Psoas muscle (tissue), 8 donors: Measurements from ENCODE around the gene ZNHIT6. TPM values are rescaled to one million over a fixed set of nuclear protein-coding genes. Genes with fewer than 3 reads are reported as not detected.
A peak's percentile ranks its signal among the peaks of the same experiment; 100 is the strongest.

Experiments
- ATAC-seq, 4 donors: fragments of 200-7000 bp; cut with Tn5 transposase; one replicate each; pipeline ENCODE4 v1.9.1; 2020; ENCODE audit warnings: moderate library complexity in 3 of 4, mild to moderate bottlenecking in 2 of 4
- DNase-seq, 2 donors: peaks; one replicate each; pipeline ENCODE4 v3.0.0-alpha.2; 2020
- H3K27ac ChIP-seq: fragments of 200-600 bp; one replicate; pipeline ENCODE4 v1.8.0; 2022
- H3K27me3 ChIP-seq, 3 donors: fragments of 200-600 bp in 1 of 3; one replicate each; pipeline versions ENCODE4 v1.6.1 to v1.8.0; 2013 to 2022; ENCODE audit warnings: low read length in 2 of 3, mild to moderate bottlenecking in 2 of 3, moderate library complexity in 1 of 3; ENCODE audit not compliant: insufficient read depth in 3 of 3
- H3K36me3 ChIP-seq, 2 donors: fragments of 200-600 bp in 1 of 2; one replicate each; pipeline versions ENCODE4 v1.6.1 to v1.8.0; 2013 to 2022; ENCODE audit warnings: low read depth in 1 of 2, mild to moderate bottlenecking in 1 of 2, moderate library complexity in 1 of 2; ENCODE audit not compliant: insufficient read depth in 1 of 2
- H3K4me1 ChIP-seq: fragments of 200-600 bp; one replicate; pipeline ENCODE4 v1.8.0; 2022
- H3K4me3 ChIP-seq: fragments of 200-600 bp; one replicate; pipeline ENCODE4 v1.8.0; 2022; ENCODE audit warnings: mild to moderate bottlenecking
- H3K9me3 ChIP-seq: fragments of 200-600 bp; one replicate; pipeline ENCODE4 v1.8.0; 2022
- WGBS, 3 donors: extraction: QIAGEN DNeasy Blood & Tissue Kit; methylation state at CpG; one replicate each; pipeline versions ENCODE4 v1.1.6 to v1.1.7; 2013; 5-methylcytosine and 5-hydroxymethylcytosine counted together
- intact Hi-C, 2 donors: fragments of 100-400 bp; cut with DNase I; formaldehyde crosslinking; loops; one replicate each; pipeline versions ENCODE4 v1.11.0 to v1.14.2; 2022
- polyA plus RNA-seq, 3 donors: library from polyadenylated mRNA; stranded (reverse); fragments of 200-250 nt; gene quantifications; one replicate each; pipeline ENCODE4 v1.2.3, GENCODE V29; 2013
- total RNA-seq, 4 donors: library from RNA; stranded (reverse); fragmentation: NEBNext Ultra II Directional in 2 of 4; extraction: Animal tissue kit (Norgen Biotek cat#: 25700) in 2 of 4; gene quantifications; one replicate each; pipeline versions ENCODE4 v1.2.1 to v1.2.4, GENCODE V29; 2021 to 2023
- TF ChIP-seq, protein P1 (sequence below): fragments of 200-600 bp; IDR thresholded peaks from one replicate; pipeline ENCODE4 v1.8.0; 2022; ENCODE audit warnings: antibody characterized with exemption
- donor health status: healthy with polysubstance abuse.
- donor health status: DM: no; HTN: no; CAD: no; lungs with moderate emphysema.
- donor health status: Bipolar disorder and iron deficiency.
- donor health status: healthy.
- donor health status: DM: yes; HTN: yes; CAD: no.
- donor health status: DM: no; HTN: no; CAD: no.
- donor health status: DM: no; HTN: no; CAD: no.
- donor health status: DM: yes; HTN: yes; CAD: no.

ZNHIT6 gene
- total and polyA plus RNA-seq, 7 donors: 3.6 to 13.5 (median 12.3) TPM

DNA sequence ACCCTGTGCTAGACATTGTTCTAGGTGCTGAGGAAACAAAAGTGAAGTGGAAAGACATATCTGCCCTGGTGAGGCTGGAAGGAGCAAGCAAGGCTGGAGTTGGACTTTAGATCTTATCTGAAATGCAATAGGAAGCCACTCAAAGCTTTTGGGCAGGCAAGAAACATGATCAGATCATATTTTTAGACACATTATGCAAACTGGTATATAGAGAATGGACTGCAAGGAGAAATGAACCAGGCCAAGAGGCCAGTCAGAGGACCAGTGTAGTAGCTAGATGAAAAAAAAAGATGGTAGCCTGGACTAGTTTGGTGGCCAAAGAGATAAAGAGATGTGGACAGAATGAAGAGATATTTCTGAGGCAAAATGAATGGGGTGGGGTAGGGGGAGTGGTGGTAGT lies 81.4 kb downstream of the ZNHIT6 start:
- peaks cover 34% of the 10 kb centered on the region for H3K4me1 ChIP-seq
- peak overlapping the region; percentile 64 for H3K27ac ChIP-seq
- intact Hi-C loops: no loop called here
- TF ChIP-seq, protein P1, sequence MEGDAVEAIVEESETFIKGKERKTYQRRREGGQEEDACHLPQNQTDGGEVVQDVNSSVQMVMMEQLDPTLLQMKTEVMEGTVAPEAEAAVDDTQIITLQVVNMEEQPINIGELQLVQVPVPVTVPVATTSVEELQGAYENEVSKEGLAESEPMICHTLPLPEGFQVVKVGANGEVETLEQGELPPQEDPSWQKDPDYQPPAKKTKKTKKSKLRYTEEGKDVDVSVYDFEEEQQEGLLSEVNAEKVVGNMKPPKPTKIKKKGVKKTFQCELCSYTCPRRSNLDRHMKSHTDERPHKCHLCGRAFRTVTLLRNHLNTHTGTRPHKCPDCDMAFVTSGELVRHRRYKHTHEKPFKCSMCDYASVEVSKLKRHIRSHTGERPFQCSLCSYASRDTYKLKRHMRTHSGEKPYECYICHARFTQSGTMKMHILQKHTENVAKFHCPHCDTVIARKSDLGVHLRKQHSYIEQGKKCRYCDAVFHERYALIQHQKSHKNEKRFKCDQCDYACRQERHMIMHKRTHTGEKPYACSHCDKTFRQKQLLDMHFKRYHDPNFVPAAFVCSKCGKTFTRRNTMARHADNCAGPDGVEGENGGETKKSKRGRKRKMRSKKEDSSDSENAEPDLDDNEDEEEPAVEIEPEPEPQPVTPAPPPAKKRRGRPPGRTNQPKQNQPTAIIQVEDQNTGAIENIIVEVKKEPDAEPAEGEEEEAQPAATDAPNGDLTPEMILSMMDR: no peak
- DNase-seq (no peak), ATAC-seq (peak; percentile 50 to 78 (median 72))
- no peaks in the 10 kb centered on the region for H3K27me3 ChIP-seq
- H3K4me3 ChIP-seq: no peak overlapping the region
- peaks cover 10% of the 10 kb centered on the region for H3K9me3 ChIP-seq
- peaks cover 0 to 4% of the 10 kb centered on the region in 2 donors for H3K36me3 ChIP-seq

DNA sequence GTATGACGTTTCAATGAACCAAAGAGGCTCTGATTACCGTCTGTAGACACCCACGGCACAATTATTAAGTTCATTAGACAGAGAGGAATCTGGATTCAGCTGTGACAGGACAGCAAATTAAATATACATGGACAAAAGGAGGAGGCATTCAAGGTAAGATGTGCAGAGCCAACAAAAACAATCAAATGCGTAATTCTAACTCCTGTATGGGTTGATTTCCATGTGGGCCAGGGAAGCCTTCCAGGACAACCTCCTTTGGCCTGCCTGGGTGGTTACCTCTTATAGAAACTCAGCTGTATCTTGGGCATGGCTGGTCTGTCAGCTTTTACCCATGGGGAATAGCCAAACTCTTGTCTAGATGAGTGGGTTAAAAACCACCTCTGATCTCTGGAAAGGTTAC lies 83.9 kb downstream of the ZNHIT6 start:
- 33 to 77% (median 38%) methylated on average over 4 of the region's 4 CpGs for WGBS, 3 donors
- no peaks in the 10 kb centered on the region for H3K27me3 ChIP-seq
- H3K4me1 ChIP-seq: peaks cover 34% of the 10 kb centered on the region
- ATAC-seq: no peak
- peaks cover 0 to 4% of the 10 kb centered on the region in 2 donors for H3K36me3 ChIP-seq
- DNase-seq: no peak
- H3K4me3 ChIP-seq: no peak overlapping the region
- peaks cover 21% of the 10 kb centered on the region for H3K9me3 ChIP-seq
- no peak overlapping the region for H3K27ac ChIP-seq
- TF ChIP-seq, protein P1: no peak
- intact Hi-C loops: no loop called here

GRCh38 chr1:85623061-85623471 lies 85.2 kb downstream of the ZNHIT6 start:
- peaks cover 0 to 4% of the 10 kb centered on the region in 2 donors for H3K36me3 ChIP-seq
- WGBS, 3 donors: 63 to 90% (median 75%) methylated on average over 1 of the region's 1 CpG
- peaks cover 21% of the 10 kb centered on the region for H3K9me3 ChIP-seq
- H3K4me1 ChIP-seq: peaks cover 21% of the 10 kb centered on the region
- intact Hi-C loops: no loop called here
- H3K4me3 ChIP-seq: no peak overlapping the region
- DNase-seq: no peak
- no peaks in the 10 kb centered on the region for H3K27me3 ChIP-seq
- H3K27ac ChIP-seq: no peak overlapping the region
- TF ChIP-seq, protein P1: no peak
- ATAC-seq: no peak

DNA sequence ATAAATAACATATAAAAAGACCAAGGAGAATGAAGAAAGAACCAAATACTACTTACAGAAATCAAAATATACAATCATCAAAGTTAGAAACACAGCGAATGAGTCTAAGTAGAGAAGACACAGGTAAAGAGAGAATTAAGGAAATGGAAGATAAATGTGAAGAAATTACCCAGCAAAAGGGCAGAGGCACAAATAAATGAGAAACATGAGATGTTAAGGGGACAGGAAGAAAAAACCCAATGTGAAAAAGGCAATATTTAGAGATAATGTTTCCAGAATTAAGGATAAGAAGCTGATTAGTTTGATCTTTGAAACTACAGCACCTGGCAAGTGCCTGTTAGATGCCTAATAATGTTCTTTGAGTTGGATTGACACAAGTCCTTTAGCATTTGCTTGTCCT lies 86.8 kb downstream of the ZNHIT6 start:
- H3K4me1 ChIP-seq: peaks cover 8% of the 10 kb centered on the region
- DNase-seq (no peak), ATAC-seq (no peak)
- H3K36me3 ChIP-seq: peaks cover 0 to 4% of the 10 kb centered on the region in 2 donors
- H3K9me3 ChIP-seq: peaks cover 21% of the 10 kb centered on the region
- H3K27me3 ChIP-seq: no peaks in the 10 kb centered on the region
- WGBS, 3 donors: 95 to 100% (median 97%) methylated on average over 1 of the region's 1 CpG
- no peak overlapping the region for H3K27ac ChIP-seq
- TF ChIP-seq, protein P1: no peak
- intact Hi-C loops: no loop called here
- H3K4me3 ChIP-seq: no peak overlapping the region

- DNase-seq (no peak), ATAC-seq (no peak)
- H3K27ac ChIP-seq: no peak overlapping the region
- intact Hi-C loops: loop anchor here in 1 of 2 donors (5.0 kb wide), 1 partner anchor 75 kb away; no protein-coding TSS in a partner anchor
- peaks cover 0 to 4% of the 10 kb centered on the region in 2 donors for H3K36me3 ChIP-seq
- H3K27me3 ChIP-seq: no peaks in the 10 kb centered on the region
- no peak overlapping the region for H3K4me3 ChIP-seq
- H3K4me1 ChIP-seq: peaks cover 4% of the 10 kb centered on the region
- TF ChIP-seq, protein P1: no peak
- WGBS, 3 donors: 28 to 46% (median 37%) methylated on average over 3 of the region's 3 CpGs
- H3K9me3 ChIP-seq: peaks cover 19% of the 10 kb centered on the region
Observed at GRCh38 chr1:85617633-85618100, 90.6 kb downstream of the ZNHIT6 start.
